ENCODE results near the gene GARRE1. TPM values are rescaled to one million over a fixed set of nuclear protein-coding genes. Genes with fewer than 3 reads are reported as not detected.

GARRE1 gene
- total RNA-seq, 1 experiment from 2014 or later: 8.6 TPM

- DNase-seq (ENCODE audit: low read depth): no peak
Observed at GRCh38 chr19:34288381-34288780, 34.0 kb downstream of the GARRE1 start.

- no peak for DNase-seq (ENCODE audit: low read depth)
Observed at GRCh38 chr19:34291235-34291634, 36.9 kb downstream of the GARRE1 start.

- DNase-seq (ENCODE audit: low read depth): no peak
Observed at GRCh38 chr19:34295103-34295502, 40.7 kb downstream of the GARRE1 start.

GRCh38 chr19:34298891-34299520, 44.7 kb downstream of the GARRE1 start:
- no peak for DNase-seq (ENCODE audit: low read depth)

- no peak for DNase-seq (ENCODE audit: low read depth)
Observed at GRCh38 chr19:34299576-34299975, 45.2 kb downstream of the GARRE1 start.

GRCh38 chr19:34300380-34300779, 46.0 kb downstream of the GARRE1 start:
- no peak for DNase-seq (ENCODE audit: low read depth)

GRCh38 chr19:34300962-34301361, 46.6 kb downstream of the GARRE1 start:
- no peak for DNase-seq (ENCODE audit: low read depth)

Other genes with a start within 250 kb of the GARRE1 start
- gene LSM14A, start 82.0 kb upstream of the GARRE1 start, total RNA-seq (2014; rRNA removed; shearing (Covaris generic)): 35.3 and 42.8 TPM in 2 replicates
- 124 and 134 TPM in 2 replicates for gene GPI, start 110.6 kb downstream of the GARRE1 start, total RNA-seq (2014; rRNA removed; shearing (Covaris generic))
- 73.5 and 80.1 TPM in 2 replicates for gene PDCD2L, start 149.8 kb downstream of the GARRE1 start, total RNA-seq (2014; rRNA removed; shearing (Covaris generic))
- gene UBA2, start 173.8 kb downstream of the GARRE1 start, total RNA-seq (2014; rRNA removed; shearing (Covaris generic)): 289 and 291 TPM in 2 replicates
- gene WTIP, start 227.2 kb downstream of the GARRE1 start, total RNA-seq (2014; rRNA removed; shearing (Covaris generic)): 0.83 and 8.3 TPM in 2 replicates